H54 (cell line): ENCODE measurements around the gene GJD4.

ENCODE experiments used
- DNase-seq: peaks from one replicate; pipeline ENCODE4 v3.0.0; 2011; ENCODE audit warnings: low spot score, mixed read lengths; ENCODE audit not compliant: insufficient read length
- FAIRE-seq: peaks from 3 replicates; lab custom pipeline; 2011; peaks lifted over from hg19 to GRCh38; lab: Jason Lieb, UNC
- POLR2A ChIP-seq: IDR thresholded peaks from 2 replicates; pipeline ENCODE4 v1.6.1; 2011; ENCODE audit warnings: low read depth, mild to moderate bottlenecking, low read length

GJD4 gene, protein sequence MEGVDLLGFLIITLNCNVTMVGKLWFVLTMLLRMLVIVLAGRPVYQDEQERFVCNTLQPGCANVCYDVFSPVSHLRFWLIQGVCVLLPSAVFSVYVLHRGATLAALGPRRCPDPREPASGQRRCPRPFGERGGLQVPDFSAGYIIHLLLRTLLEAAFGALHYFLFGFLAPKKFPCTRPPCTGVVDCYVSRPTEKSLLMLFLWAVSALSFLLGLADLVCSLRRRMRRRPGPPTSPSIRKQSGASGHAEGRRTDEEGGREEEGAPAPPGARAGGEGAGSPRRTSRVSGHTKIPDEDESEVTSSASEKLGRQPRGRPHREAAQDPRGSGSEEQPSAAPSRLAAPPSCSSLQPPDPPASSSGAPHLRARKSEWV

DNA sequence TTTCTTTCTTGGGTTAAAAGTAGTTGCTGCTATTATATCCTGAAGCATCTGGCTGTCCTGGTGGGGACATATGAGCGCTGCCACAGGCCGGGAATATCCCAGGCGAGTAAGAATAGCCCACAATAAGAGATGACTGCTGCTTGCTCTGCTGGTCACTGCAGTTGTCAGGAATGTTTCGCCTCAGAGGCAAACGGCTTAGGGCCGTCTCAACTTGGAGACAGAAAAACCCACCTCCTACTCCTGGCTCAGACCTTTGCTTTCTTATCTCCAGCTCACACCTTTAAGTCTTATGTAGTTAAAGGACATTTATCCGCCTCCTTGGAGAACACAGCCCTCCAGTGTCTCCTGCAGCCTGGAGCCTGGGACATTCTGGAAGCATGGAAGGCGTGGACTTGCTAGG lies at the start of gene GJD4:
Gene GJD4 (plus strand): TSS at position 151 of the 400 bp plus-strand sequence. CDS start 227 bp downstream, at position 378.
- DNase-seq (no peak), FAIRE-seq (no peak)
- TF ChIP-seq POLR2A: no peak

DNA sequence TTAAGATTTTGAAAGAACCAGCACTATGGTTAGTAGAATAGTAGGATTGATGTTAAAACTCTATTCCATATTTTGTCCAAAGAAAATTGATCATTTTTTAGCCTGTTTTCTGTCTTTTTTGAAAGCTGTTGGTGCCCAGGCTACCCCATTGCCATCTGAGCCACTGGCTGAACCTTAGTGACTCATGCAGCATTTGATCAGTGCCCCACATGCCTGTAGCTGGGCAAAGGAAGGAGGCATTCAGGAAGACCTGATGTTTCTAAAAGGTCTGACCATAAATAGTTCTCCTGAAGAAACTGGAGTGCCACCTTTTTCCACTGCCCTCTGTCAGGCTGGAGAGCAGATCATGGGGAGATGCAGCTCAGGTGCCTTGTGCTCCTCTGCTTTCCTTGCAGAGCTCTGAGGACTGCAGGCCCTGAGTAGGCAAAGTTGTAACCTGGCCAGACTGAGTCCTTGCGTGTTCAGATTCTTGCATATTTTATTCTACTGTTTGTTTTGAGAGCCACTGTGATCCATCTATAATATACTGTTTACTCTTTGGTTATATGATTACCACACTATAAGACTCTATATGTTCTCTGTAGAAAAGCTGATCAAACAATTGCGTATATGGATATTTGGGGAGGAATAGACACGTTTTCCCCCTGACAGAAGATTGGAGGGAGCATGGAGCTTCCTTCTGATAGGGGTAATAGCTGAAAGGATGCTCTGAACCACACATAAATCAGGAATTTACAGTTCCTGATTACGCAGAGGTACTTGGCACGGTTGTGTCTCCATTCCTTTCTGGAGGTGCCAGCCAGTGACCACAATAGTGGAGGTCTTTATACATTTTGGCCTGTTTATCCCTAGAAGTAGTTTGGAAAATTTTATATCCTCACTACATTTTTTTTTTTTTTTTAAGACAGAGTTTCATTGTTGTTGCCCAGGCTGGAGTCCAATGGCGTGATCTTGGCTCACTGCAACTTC lies 48.9 kb upstream of the GJD4 start:
- DNase-seq: peak; percentile 39
- no peak for TF ChIP-seq POLR2A
- FAIRE-seq: peak; percentile 50

DNA sequence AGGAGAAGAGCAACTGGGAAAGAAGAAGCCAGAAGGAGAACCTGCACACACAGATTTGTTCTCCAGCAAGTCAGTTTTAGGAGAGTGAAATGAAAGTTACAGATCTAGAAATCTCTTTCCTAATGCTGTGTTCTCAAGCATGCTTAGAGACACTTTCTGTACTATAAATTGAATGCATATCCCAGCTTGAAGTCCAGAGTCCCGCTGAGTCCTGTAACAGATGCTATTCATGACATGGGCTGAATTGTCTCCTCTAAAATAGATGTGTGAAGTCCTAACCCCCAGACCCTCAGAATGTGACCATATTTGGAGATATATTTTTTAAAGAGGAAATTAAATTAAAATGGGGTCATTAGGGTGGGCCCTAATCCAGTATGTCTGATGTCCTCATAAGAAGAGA lies 46.9 kb upstream of the GJD4 start:
- DNase-seq (no peak), FAIRE-seq (no peak)
- TF ChIP-seq POLR2A: no peak

DNA sequence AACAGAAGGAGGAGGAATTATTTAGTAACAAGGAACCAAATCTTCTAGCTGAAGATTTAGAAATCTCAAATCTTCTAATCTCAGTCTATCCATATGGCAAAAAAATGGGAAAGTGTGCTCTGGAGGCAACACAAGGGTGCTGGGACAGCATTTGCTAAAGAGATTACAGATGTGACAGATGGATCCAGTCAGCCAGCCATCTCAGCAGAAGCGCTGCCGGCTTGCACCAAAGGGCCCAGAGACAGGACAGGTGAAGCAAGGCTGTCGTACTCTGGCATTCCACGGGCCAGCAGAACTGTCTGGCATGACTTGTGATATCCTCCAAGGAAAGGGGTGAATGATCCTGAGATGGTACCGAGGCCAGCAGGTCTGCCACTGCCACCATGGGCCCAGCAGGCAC lies 45.7 kb upstream of the GJD4 start:
- no peak for DNase-seq
- FAIRE-seq: no peak
- no peak for TF ChIP-seq POLR2A

DNA sequence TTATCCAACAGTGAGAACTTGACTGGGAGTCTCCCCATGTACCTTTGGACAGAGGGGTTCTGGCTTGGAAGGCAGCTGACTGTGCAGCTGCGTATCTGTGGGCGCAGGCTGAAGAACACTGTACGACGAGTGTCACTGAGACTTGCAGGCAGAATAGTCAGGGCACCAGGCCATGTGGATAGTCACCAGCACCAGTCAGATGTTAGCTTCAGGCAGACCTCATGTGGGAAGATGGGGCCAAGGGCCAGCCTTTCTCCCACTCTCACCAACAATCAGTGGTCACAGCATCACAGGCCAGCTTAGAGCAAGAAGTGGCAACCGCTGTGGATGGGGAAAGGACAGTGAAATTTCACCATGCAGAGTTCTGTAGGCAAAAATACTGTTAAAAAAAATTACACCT lies 43.4 kb upstream of the GJD4 start:
- FAIRE-seq (no peak), DNase-seq (no peak)
- no peak for TF ChIP-seq POLR2A

DNA sequence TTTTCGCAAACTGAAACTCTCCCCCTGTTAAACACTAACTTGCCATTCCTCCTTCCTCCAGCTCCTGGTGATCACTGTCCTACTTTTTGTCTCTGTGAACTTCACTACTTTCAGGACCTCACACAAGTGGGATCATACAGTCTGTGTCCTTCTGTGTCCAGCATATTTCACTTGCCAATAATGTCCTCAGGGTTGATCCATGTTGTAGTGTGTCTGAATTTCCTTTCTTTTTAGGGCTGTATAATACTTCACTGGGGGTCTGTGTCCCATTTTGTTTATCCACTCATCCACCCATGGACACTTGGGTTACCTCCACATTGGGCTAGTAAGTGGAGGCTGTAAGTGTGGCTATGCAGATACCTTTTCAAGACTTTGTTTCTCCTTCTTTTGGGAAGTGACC lies 42.7 kb upstream of the GJD4 start:
- FAIRE-seq: no peak
- no peak for DNase-seq
- TF ChIP-seq POLR2A: no peak

DNA sequence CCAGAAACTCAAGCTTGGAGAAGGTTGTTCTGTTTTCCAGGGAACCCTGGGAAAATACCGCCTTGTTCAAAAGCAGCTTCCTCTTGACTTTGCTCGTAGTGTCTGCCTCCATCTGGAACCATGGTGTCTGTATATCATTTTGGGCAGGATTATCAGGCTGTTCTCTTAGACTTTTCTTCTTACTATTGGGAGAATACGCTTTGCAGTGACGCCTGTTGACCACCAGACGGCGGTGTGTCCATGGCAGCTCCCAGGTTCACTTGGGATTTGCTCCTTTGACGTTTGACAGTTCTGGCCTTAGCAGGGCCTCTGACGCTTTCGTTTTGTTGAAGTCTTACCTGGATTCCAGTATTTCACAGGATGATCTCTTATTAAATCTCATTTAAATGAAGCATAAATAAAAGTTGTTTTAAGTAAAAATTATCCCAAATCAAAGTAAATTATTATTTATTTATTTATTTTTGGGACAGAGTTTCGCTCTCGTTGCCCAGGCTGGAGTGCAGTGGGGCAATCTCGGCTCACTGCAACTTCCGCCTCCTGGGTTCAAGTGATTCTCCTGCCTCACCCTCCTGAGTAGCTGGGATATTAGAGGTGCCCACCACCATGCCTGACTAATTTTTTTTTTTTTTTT lies 41.8 kb upstream of the GJD4 start:
- DNase-seq (peak; percentile 59), FAIRE-seq (peak; percentile 15)
- no peak for TF ChIP-seq POLR2A

DNA sequence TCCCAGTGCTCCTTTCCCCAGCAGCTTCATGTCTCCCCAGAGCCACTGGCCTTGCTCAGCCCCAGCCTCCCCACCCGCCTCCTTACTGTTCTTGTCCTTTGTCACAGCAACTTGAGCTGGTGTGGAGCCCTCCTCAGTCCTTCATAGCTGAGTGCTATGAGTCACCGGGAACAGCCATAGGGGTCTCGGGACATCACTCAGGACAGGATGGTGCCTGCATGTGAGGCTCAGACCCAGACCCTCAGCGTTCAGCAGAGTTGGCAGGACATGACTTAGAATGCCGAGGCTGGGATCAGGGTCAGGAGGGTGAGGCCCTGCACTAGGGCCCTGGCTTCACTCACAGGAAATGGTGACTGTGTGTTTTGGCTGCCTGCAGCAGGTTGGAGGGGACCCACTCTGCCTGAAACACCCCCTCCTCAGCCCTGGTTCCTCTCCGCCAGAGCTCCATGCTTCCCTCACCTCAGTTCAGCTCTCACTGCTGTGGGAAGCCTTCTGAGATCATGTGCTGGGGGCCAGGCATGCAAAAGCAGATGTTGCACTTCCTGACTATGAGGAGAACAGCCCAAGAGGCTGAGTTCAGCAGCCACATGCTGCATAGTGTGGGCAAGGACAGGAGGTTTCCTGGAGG lies 40.7 kb upstream of the GJD4 start:
- no peak for DNase-seq
- no peak for TF ChIP-seq POLR2A
- FAIRE-seq: no peak

DNA sequence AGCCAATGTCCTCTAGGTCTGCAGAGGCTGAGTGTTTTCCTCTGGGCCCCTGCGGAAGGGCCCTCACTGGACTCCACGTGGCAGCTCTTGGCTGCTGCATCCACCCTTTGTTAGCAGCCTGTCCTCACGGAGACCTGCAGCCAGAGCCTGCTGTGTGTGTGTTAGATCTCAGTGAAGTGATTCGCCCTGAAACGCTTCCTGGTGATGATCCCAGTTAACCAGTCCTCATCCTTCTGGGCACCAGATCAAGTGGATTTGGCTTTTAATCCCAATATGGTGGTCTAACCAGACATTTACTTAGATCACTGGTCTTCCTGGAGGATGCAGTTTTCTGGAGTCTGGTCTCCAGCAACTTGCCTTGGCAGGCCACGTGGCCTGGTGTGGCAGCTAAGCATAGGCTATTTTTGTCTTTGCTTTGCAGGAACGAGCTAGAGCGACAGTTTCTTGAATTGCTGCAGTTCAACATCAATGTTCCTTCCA lies 39.5 kb upstream of the GJD4 start:
- no peak for TF ChIP-seq POLR2A
- FAIRE-seq: no peak

DNA sequence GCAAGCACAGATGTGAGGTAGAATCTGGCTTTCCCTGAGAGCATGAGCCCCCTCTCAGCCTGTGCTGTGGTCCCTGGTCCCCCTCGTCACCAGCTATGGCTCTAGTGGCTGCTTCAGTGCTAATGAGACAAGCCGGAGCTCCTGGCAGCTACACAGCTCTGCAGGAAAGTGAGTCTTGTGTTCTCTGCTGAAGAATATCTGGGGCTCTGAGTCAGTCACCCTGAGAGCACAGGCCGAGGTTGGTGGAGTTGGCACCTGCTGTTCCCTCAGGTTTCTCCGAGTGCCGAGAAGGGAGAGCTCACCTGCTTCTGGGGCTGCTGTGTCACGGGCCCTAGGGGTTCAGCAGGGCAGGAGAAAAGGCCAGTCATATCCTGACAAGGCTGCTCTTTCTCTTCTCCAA lies 37.2 kb upstream of the GJD4 start:
- DNase-seq: no peak
- TF ChIP-seq POLR2A: no peak
- no peak for FAIRE-seq

More for the DNA sequence above, 39.5 kb upstream of the GJD4 start:
- DNase-seq: no peak

DNA sequence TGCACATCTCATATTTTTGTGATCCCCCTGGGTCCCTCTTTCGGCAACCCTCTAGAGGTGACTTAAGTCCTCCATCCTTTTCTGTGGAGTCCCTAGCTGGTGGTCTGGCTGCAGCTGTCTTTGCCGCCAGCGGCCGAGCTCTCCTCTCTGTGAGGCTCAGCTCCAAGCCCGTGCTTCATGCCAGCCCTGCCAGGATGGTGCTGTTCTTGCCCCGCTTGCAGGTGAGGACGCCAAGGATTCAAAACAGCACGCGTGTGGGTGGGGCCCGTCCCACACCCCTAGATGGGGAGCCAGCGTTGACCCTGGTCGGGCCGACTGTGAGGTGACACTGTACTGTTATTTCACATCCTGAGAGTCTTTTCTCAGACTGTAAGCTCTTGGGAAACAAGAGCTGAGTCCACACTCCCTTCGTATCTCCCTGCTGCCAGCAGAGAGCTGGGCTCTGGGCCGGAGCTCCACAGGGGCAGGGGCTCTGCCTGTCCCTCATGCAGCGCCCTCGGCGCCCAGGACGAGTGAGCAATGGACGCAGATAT lies 36.6 kb upstream of the GJD4 start:
- no peak for TF ChIP-seq POLR2A
- FAIRE-seq (no peak), DNase-seq (no peak)

DNA sequence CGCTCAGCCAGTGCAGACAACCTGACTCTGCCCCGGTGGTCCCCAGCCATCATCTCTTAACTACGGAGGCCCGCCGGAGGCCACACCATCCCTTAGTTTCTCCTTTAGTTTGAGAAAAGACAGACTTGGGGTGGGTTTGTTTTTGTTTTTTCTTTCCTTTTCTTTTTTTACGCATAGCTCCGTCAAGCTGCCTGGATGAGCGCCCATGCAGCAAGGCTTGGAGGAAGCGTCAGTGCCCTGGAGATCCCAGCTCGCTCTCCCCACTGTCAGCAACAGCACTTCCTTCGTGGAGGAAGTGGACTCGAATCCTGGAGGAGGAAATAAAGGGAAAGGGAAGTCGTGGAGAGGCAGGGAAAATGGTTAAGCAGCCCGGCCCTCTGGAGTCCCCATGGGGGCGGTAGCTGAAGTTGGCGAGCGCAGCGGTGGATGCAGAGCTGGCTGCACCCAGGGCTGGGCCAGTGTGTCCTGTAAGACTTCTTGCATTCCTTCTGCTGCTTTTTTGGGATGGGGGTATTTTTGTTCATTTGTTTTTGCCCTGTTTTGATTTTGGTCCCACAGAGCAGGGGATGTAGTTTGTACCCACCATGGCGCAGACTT lies 35.9 kb upstream of the GJD4 start:
- no peak for DNase-seq
- FAIRE-seq: no peak
- TF ChIP-seq POLR2A: no peak

DNA sequence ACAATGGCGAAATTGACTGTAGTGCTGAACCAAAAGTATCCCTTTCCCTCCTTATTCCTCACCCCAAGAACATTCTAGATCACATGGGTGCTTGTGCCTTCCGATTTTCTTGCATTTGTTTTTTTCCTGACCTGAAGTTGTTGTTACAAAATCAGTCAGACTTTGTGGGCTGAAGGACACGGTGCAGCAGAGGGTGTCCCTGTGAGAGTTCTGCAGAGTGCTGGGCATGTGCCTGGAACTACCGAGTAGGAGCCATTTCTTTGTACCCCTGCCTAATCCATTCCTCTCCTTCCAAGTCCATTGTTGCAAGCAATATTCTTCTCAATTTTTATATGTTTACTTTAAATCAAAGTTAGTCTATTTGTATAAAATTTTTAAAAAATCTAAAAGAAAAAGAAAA lies 35.3 kb upstream of the GJD4 start:
- no peak for TF ChIP-seq POLR2A
- FAIRE-seq (no peak), DNase-seq (no peak)
